ENCODE measurements around the gene MGARP. TPM values are rescaled to one million over a fixed set of nuclear protein-coding genes. Genes with fewer than 3 reads are reported as not detected.
"Not testable (repeated sequence)": the region's sequence is repeated elsewhere in the genome, so short reads cannot be mapped to it uniquely, and the experiment has no call there.

Gene MGARP
- total RNA-seq, 1 donor from 2014 or later = 2.8 TPM

DNA sequence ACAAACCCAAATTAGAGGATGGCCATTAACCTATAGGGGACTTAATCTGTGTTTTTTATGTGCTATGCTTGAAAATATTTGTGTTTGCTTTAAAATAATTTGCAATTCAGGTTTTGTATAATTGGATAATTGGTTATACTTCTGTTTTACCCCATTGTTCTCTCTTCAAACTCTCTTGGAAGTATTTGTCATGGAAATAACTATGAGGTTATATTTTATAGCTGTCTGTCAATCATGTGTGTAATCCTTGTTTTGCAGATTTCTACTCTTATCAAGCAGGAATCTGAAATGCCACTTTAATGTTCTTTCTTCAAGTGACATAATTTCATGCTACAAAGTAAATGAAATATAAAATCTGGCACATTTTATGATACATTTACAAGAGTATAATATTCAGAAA lies 37.6 kb upstream of the MGARP start:
- intact Hi-C loops (cut with DNase I) = no loop called here
- no peak for DNase-seq (ENCODE audit: low spot score in 2 of 2)
- no peaks in the 10 kb centered on the region for H3K9me3 ChIP-seq
- H3K4me1 ChIP-seq = peaks cover 0 to 3% of the 10 kb centered on the region in 2 donors
- no peaks in the 10 kb centered on the region for H3K36me3 ChIP-seq
- no peak overlapping the region for H3K27ac ChIP-seq
- no peak overlapping the region for H3K4me3 ChIP-seq
- TF ChIP-seq, protein P1, sequence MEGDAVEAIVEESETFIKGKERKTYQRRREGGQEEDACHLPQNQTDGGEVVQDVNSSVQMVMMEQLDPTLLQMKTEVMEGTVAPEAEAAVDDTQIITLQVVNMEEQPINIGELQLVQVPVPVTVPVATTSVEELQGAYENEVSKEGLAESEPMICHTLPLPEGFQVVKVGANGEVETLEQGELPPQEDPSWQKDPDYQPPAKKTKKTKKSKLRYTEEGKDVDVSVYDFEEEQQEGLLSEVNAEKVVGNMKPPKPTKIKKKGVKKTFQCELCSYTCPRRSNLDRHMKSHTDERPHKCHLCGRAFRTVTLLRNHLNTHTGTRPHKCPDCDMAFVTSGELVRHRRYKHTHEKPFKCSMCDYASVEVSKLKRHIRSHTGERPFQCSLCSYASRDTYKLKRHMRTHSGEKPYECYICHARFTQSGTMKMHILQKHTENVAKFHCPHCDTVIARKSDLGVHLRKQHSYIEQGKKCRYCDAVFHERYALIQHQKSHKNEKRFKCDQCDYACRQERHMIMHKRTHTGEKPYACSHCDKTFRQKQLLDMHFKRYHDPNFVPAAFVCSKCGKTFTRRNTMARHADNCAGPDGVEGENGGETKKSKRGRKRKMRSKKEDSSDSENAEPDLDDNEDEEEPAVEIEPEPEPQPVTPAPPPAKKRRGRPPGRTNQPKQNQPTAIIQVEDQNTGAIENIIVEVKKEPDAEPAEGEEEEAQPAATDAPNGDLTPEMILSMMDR (IDR thresholded peaks at IDR 0.05) = no peak
- no peaks in the 10 kb centered on the region for H3K27me3 ChIP-seq

DNA sequence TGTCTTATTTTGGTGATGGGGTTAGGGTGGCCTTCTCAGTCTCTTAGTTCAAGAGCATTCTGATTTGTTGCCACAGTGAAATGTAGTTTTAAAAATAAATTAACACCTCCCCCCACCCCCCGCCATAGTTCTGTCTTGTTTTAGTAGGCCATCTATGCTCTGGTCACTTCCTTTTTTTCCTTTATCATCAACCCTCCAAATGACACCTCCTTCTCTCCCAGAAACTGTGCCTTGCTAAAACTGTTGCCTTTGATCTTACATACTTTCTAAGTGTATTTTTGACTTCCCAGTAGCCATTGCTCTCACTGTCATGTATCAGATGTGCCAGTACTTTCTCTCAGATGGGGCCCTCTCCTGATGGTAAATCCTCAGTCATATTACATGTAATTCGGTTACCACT lies 36.7 kb upstream of the MGARP start:
- no peak overlapping the region for H3K27ac ChIP-seq
- intact Hi-C loops (cut with DNase I) = no loop called here
- H3K4me1 ChIP-seq = peaks cover 0 to 7% of the 10 kb centered on the region in 2 donors
- TF ChIP-seq, protein P1 (IDR thresholded peaks at IDR 0.05) = no peak
- no peaks in the 10 kb centered on the region for H3K9me3 ChIP-seq
- H3K36me3 ChIP-seq = no peaks in the 10 kb centered on the region
- no peak for DNase-seq (ENCODE audit: low spot score in 2 of 2)
- no peak overlapping the region for H3K4me3 ChIP-seq
- H3K27me3 ChIP-seq = no peaks in the 10 kb centered on the region

DNA sequence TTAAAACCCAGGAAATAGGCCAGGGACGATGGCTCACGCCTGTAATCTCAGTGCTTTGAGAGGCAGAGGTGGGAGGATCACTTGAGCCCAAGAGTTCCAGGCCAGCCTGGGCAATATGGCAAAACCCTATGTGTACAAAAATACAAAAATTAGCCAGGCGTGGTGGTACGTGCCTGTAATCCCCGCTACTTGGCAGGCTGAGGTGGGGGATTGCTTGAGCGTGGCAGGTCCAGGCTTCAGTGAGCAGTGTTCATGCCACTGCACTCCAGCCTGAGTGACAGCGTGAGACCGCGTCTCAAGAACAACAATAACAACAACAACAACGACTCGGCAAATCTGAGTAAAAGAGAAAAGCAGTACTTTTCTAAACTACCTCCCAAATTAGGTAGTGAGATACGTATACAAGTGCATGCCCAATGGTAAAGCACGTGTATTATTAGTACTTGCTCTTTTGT lies 35.2 kb upstream of the MGARP start:
- TF ChIP-seq, protein P1 (IDR thresholded peaks at IDR 0.05) = no peak
- Histone ChIP-seq H3K4me3 (no peak overlapping the region), H3K36me3 (no peaks in the 10 kb centered on the region), H3K27ac (no peak overlapping the region), H3K9me3 (no peaks in the 10 kb centered on the region), H3K27me3 (no peaks in the 10 kb centered on the region), H3K4me1 (peaks cover 0 to 7% of the 10 kb centered on the region in 2 donors)
- intact Hi-C loops (cut with DNase I) = no loop called here
- DNase-seq (ENCODE audit: low spot score in 2 of 2) = no peak

DNA sequence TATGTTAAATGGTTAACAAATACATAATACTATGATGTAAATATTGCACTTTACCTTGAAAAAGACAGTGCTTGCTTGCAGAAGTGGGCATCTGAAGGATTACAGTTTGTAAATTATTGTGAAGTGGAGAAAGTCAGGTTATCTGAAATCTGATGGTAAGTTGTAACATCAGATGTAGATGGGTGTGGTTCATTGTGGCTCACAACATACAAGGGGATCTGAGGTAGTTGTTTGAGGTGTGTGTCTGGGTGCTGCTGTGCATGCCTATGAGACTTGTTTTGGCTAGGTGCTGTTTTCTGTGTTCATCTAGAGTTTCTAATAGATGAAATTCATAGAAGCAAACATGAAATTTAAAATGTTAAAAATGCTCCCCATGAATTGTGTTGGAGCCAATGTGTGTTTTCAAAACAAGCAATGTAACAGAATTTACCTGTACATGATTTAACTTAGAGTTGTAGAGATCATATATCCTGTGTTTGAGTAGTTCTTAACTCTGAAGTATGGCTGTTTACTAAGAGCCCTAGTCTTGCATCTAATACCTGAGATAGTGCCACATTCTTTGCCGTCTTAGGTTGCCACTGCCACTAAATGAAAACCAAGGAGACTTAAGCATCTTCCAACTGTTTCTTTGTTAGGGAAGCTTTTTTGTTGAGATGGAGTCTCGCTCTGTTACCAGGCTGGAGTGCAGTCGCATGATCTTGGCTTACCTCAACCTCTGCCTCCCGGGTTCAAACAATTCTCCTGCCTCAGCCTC lies 34.2 kb upstream of the MGARP start:
- Histone ChIP-seq H3K36me3 (no peaks in the 10 kb centered on the region), H3K27me3 (no peaks in the 10 kb centered on the region), H3K9me3 (no peaks in the 10 kb centered on the region), H3K4me1 (peaks cover 0 to 7% of the 10 kb centered on the region in 2 donors), H3K4me3 (no peak overlapping the region), H3K27ac (no peak overlapping the region)
- no peak for DNase-seq (ENCODE audit: low spot score in 2 of 2)
- TF ChIP-seq, protein P1 (IDR thresholded peaks at IDR 0.05) = no peak
- intact Hi-C loops (cut with DNase I) = no loop called here

DNA sequence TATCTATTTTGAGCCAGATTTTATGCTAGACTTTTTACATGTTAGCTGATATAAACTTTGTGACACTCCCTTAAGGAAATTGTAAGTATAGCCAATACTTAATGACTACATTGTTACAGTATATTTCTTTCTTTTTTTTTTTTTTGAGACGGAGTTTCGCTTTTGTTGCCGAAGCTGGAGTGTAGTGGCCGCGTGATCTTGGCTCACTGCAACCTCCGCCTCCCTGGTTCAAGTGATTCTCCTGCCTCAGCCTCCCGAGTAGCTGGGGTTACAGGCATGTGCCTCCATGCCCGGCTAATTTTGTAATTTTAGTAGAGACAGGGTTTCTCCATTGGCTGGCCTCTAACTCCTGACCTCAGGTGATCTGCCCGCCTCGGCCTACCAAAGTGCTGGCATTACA lies 33.4 kb upstream of the MGARP start:
- H3K27ac ChIP-seq; H3K27me3 ChIP-seq; intact Hi-C loops (cut with DNase I); H3K9me3 ChIP-seq; H3K4me3 ChIP-seq; DNase-seq (ENCODE audit: low spot score in 2 of 2); H3K36me3 ChIP-seq; H3K4me1 ChIP-seq: not testable (repeated sequence)

DNA sequence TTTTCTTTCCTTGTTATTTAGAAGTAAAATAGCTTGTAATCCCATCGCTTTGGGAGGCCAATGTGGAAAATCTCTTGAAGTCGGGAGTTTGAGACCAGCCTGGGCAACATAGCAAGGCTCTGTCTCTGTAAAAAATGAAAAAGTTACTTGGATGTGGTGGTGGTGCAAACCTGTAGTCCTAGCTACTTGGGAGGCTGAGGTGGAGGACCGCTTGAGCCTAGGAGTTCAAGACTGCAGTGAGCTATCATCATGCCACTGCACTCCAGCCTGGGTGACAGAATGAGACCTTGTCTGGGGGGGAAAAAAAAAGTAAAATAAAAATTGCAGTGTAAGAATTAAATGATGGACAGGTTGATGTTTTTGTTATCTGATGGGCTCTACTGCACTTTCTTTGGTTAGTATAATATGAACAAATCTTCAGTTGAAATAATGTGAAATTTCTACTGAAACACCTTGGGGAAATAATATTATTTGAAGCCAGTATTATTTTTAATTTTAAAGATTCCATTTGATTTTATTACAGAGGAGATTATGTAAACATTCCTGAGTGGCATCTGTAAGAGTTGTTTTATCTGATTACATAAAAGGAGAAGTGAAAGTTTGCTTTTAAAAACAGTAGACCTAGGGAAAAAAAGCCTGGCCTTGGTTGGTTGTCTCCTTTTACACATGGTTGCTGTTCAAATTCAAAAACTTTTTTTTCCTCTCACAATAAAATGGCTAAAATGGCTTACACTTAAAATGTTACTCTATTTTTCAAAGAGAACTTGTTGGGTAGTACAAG lies 32.7 kb upstream of the MGARP start:
- intact Hi-C loops (cut with DNase I) = no loop called here
- TF ChIP-seq, protein P1 (IDR thresholded peaks at IDR 0.05) = no peak
- Histone ChIP-seq H3K4me3 (no peak overlapping the region), H3K9me3 (no peaks in the 10 kb centered on the region), H3K27ac (no peak overlapping the region), H3K36me3 (no peaks in the 10 kb centered on the region), H3K4me1 (peaks cover 0 to 7% of the 10 kb centered on the region in 2 donors), H3K27me3 (no peaks in the 10 kb centered on the region)
- no peak for DNase-seq (ENCODE audit: low spot score in 2 of 2)
